NB4 (cell line): Measurements from ENCODE around the gene VGLL1.

ENCODE experiments used
- DNase-seq: peaks from one replicate; pipeline ENCODE4 v3.0.0; 2010; ENCODE audit warnings: low read depth
- H3K4me3 ChIP-seq: one replicate; pipeline ENCODE4 v1.5.1; 2011; ENCODE audit warnings: mild to moderate bottlenecking, low read depth, low read length, moderate library complexity
- CTCF ChIP-seq: IDR thresholded peaks from one replicate; pipeline ENCODE4 v1.5.1; 2012; ENCODE audit warnings: low read depth, low read length
- MAX ChIP-seq: IDR thresholded peaks from 2 replicates; pipeline ENCODE4 v1.6.1; 2011; ENCODE audit warnings: low read depth, low read length
- MYC ChIP-seq: IDR thresholded peaks from 2 replicates; pipeline ENCODE4 v1.6.1; 2011; ENCODE audit warnings: low read depth, low read length
- POLR2A ChIP-seq: IDR thresholded peaks from 2 replicates; pipeline ENCODE4 v1.6.1; 2011; ENCODE audit warnings: mild to moderate bottlenecking; ENCODE audit not compliant: insufficient read length; ENCODE audit errors: extremely low read depth

The VGLL1 gene

GRCh38 chrX:136555694-136556093 lies 23.7 kb downstream of the VGLL1 start:
- TF ChIP-seq POLR2A (no peak), MAX (no peak), CTCF (no peak), MYC (no peak)
- H3K4me3 ChIP-seq = no peak overlapping the region
- DNase-seq = no peak

- DNase-seq = no peak
- TF ChIP-seq POLR2A (no peak), CTCF (no peak), MAX (no peak), MYC (no peak)
- H3K4me3 ChIP-seq = no peak overlapping the region
These were observed 40.0 kb downstream of the VGLL1 start for GRCh38 chrX:136572030-136572429.

- H3K4me3 ChIP-seq = no peak overlapping the region
- no peak for DNase-seq
- TF ChIP-seq CTCF (no peak), MAX (no peak), MYC (no peak), POLR2A (no peak)
These were observed 42.5 kb downstream of the VGLL1 start for GRCh38 chrX:136574548-136574947.

GRCh38 chrX:136577552-136577951 lies 45.5 kb downstream of the VGLL1 start:
- no peak overlapping the region for H3K4me3 ChIP-seq
- TF ChIP-seq MYC (no peak), CTCF (peak; percentile 77)
- peak; percentile 55 for DNase-seq

GRCh38 chrX:136580316-136580715 lies 48.3 kb downstream of the VGLL1 start:
- no peak for DNase-seq
- no peak overlapping the region for H3K4me3 ChIP-seq
- TF ChIP-seq MYC = no peak
- no peak for TF ChIP-seq MAX
- no peak for TF ChIP-seq POLR2A
- TF ChIP-seq CTCF = no peak

- DNase-seq = no peak
- TF ChIP-seq POLR2A (no peak), MAX (no peak), MYC (no peak), CTCF (no peak)
- no peak overlapping the region for H3K4me3 ChIP-seq
These were observed 50.6 kb downstream of the VGLL1 start for GRCh38 chrX:136582624-136583023.
